ENCODE data around the gene PLEKHM3.

DNA sequence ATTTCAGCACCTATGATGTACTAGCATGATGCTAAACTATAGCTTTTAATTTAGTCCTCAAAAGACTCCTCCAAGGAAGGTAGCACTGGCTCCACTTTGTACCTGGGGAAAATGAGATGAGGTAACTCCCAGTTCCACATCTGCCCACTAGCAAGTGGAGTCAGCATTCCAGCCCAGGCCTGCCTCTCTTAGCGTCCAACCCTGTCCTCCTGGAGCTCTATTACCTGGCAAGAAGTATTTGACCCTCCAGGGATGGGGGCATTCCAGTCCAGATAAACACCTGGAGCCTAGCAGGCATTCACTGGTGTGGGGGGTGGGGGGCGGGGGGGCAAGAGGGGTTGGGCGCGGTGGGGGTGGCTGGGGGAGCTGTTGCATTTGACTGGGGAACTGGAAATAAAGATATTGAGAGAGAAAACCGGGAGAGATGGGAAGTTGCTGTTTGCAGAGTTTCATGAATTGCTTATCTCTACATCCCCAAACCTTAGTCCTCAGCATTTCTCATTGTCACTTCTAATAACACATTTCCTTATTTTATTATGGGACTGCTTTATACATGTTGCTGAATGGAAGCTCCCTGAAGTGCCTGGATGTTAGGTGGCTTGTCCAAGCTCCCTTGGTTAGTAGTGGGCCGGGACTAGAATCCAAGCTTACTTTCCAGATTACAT is 233.6 kb downstream of the PLEKHM3 start:
- TF ChIP-seq, protein P1, sequence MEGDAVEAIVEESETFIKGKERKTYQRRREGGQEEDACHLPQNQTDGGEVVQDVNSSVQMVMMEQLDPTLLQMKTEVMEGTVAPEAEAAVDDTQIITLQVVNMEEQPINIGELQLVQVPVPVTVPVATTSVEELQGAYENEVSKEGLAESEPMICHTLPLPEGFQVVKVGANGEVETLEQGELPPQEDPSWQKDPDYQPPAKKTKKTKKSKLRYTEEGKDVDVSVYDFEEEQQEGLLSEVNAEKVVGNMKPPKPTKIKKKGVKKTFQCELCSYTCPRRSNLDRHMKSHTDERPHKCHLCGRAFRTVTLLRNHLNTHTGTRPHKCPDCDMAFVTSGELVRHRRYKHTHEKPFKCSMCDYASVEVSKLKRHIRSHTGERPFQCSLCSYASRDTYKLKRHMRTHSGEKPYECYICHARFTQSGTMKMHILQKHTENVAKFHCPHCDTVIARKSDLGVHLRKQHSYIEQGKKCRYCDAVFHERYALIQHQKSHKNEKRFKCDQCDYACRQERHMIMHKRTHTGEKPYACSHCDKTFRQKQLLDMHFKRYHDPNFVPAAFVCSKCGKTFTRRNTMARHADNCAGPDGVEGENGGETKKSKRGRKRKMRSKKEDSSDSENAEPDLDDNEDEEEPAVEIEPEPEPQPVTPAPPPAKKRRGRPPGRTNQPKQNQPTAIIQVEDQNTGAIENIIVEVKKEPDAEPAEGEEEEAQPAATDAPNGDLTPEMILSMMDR (IDR thresholded peaks at IDR 0.05; ENCODE audit: extremely low read depth in 1 of 2, insufficient read depth in 1 of 2, low read depth in 1 of 2, low read length in 2 of 2): no peak
- TF ChIP-seq POLR2A (IDR thresholded peaks at IDR 0.05; ENCODE audit: low read depth, low read length): no peak
- TF ChIP-seq EZH2 (IDR thresholded peaks at IDR 0.05; ENCODE audit: borderline replicate concordance, low read depth, low read length, severe bottlenecking): no peak
- no peak for TF ChIP-seq MAX (IDR thresholded peaks at IDR 0.05; ENCODE audit: insufficient read depth, insufficient read length)
- no peak for TF ChIP-seq POLR2AphosphoS5 (IDR thresholded peaks at IDR 0.05; ENCODE audit: insufficient read depth, low read depth, low read length)
